ENCODE data around the gene LRRC70.
"Not testable (repeated sequence)": the region's sequence is repeated elsewhere in the genome, so short reads cannot be mapped to it uniquely, and the experiment has no call there.

LRRC70 gene

DNA sequence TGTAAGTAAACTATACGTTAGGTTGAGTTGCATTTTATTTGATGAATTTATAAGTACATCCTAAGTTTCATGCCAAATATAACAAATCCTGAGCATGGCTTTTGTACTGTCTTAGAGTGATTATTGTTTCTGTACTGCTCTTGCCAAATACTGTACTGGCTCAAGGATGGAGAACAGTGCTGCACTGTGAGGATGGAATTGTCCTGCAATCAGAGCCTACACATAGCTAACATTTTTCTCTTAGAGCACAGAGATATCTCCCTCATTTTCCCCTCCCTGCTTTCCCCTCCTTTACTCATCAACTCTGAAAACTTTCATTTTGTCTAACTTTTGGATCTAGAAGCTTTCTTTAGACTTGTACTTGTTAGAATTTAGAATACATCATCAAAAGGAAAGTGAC is 28.3 kb downstream of the LRRC70 start:
- no peak for DNase-seq (ENCODE audit: low spot score)

DNA sequence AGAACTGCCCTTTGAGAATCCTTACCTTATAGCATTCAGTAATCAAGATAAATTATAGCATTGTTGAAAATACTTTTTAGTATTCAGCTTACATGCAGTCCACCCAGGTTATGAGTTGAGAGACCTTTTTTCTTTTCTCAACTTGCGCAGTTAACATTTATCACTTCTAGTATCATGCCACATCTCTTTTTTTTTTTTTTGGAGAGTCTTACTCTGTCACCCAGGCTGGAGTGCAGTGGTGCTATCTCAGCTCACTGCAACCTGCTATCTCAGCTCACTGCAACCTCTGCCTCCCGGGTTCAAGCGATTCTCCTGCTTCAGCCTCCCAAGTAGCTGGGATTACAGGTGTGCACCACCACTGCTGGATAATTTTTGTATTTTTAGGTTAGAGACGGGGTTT is 29.0 kb downstream of the LRRC70 start:
- no peak for DNase-seq (ENCODE audit: low spot score)

- DNase-seq (ENCODE audit: low spot score) = no peak
Observed at GRCh38 chr5:62608529-62609511, 30.2 kb downstream of the LRRC70 start.

GRCh38 chr5:62614355-62614754 is 35.7 kb downstream of the LRRC70 start:
- no peak for DNase-seq (ENCODE audit: low spot score)

GRCh38 chr5:62616615-62617277 is 38.1 kb downstream of the LRRC70 start:
- DNase-seq (ENCODE audit: low spot score) = no peak

DNA sequence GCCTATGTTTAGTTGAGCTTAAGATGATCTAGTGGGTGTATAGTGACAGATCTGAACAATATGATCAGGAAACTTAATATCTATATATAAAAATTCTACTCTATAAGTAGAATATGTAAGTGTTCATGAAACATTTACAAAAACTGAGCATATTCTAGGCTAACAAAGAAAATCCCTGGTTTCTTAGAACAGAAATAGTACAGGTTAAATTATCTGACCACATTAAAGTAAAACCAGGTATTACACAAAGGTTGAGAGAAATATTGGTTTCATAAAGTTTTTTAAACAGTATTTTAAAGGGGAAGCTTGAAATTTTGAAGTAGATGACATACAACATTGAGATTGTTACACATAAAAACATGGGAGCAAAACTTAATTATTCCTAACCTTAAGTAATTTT is 39.3 kb downstream of the LRRC70 start:
- DNase-seq (ENCODE audit: low spot score) = no peak

- no peak for DNase-seq (ENCODE audit: low spot score)
Observed at GRCh38 chr5:62620761-62621160, 42.1 kb downstream of the LRRC70 start.

DNA sequence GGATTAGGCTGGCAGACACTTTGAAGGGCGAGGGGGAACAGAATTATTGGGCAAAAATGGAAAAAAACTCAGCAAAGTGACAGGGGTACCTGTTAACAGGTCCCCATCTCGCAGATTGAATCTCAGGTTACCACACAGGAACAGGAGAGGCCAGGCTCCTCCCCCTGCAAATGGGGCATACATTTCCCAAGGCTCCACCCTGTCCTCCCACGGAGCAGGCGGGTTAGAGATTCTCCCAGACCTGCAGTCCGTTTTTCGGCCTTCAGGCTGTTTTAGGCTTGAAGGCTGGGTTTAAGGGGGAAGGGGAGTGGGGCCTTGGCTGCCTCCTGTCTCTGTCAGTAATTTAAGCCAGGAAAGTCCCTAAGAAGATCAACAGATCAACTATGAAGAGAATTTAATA is 42.7 kb downstream of the LRRC70 start:
- no peak for DNase-seq (ENCODE audit: low spot score)

GRCh38 chr5:62623271-62623670 is 44.7 kb downstream of the LRRC70 start:
- no peak for DNase-seq (ENCODE audit: low spot score)

DNA sequence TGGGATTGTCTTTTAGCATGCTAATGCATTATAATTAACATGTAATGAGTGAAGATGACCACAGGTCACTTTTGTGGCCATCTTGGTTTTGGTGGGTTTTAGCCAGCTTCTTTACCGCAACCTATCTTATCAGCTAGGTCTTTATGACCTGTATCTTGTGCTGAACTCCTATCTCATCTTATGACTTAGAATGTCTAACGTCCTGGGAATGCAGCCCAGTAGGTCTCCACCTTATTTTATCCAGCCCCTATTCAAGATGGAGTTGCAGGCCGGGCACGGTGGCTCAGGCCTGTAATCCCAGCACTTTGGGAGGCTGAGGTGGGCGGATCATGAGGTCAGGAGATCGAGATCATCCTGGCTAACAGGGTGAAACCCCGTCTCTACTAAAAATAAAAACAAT is 45.8 kb downstream of the LRRC70 start:
- DNase-seq (ENCODE audit: low spot score) = not testable (repeated sequence)

DNA sequence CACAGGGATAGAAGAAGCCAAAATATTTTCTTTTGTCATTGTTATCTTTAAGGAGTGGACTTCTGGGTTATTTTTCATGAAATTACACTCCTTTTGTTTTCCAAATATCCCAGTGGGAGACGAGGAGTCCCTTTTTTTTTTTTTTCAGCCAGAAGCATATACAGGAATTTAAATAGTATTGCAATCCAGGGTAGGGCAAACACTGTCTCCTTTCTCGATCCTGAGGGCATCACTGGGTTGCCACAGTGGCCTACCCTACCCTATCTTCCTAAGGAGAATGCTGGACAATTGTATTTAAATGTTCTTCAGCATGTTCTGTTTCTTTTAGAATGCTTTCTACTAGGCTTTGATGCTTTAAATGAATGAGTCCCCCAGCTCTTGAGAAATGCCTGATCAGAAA is 47.9 kb downstream of the LRRC70 start:
- no peak for DNase-seq (ENCODE audit: low spot score)

GRCh38 chr5:62627121-62627520 is 48.5 kb downstream of the LRRC70 start:
- DNase-seq (ENCODE audit: low spot score) = no peak

DNA sequence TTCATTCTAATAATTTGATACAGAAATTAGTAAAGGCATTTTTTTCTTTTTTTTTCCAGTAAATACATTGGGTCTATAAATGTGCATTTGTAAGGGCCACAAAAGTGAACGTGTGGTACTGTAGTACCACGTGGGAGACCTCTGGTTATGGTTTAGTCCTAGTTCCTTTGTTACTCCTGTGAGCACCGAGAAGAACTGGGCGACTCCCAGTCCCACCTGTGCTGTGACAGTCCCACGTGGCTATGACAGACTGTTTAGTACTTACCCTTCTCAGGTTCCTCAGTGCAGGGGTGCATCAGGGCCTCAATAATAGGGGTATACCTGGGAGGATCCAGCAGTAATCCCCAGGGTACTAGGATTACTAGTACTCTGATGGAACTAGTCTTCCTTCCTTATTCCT is 49.3 kb downstream of the LRRC70 start:
- DNase-seq (ENCODE audit: low spot score) = no peak
